ENCODE data around the gene PRPS1L1.

DNA sequence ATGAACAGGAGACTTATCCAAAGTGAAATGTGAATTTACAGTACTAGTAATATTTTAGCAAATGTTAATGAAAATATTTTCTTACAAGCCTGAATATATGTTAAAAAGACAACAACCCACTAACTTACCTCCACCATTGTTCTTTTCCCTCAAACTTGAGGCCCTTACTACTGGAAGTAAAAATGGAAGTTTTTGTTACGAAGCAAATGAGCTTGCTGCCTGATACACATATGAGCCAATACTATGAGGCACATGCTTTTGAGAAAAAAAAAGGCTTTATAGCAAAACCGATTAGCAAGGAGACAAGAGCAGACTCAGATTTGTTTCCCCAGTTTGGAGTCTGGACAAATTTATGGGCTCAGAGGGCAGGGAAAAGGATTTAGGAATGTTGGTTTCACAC lies 29.0 kb downstream of the PRPS1L1 start:
- TF ChIP-seq, protein P1, sequence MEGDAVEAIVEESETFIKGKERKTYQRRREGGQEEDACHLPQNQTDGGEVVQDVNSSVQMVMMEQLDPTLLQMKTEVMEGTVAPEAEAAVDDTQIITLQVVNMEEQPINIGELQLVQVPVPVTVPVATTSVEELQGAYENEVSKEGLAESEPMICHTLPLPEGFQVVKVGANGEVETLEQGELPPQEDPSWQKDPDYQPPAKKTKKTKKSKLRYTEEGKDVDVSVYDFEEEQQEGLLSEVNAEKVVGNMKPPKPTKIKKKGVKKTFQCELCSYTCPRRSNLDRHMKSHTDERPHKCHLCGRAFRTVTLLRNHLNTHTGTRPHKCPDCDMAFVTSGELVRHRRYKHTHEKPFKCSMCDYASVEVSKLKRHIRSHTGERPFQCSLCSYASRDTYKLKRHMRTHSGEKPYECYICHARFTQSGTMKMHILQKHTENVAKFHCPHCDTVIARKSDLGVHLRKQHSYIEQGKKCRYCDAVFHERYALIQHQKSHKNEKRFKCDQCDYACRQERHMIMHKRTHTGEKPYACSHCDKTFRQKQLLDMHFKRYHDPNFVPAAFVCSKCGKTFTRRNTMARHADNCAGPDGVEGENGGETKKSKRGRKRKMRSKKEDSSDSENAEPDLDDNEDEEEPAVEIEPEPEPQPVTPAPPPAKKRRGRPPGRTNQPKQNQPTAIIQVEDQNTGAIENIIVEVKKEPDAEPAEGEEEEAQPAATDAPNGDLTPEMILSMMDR (conservative IDR thresholded peaks at IDR 0.05; ENCODE audit: low read depth, low read length): no peak
- TF ChIP-seq EZH2 (IDR thresholded peaks at IDR 0.05; ENCODE audit: borderline replicate concordance, low read depth, low read length, poor library complexity, severe bottlenecking): no peak

Data from A673 (cell line).